Liver (tissue), 9 donors: ENCODE measurements around the gene PLA1A. TPM values are rescaled to one million over a fixed set of nuclear protein-coding genes. Genes with fewer than 3 reads are reported as not detected.

Experiments used
- DNase-seq: peaks from one replicate; pipeline ENCODE4 v3.0.0-alpha.2; 2017; ENCODE audit warnings: low spot score
- H3K27ac ChIP-seq, 2 donors: one replicate each; pipeline ENCODE4 v1.7.0; 2013; ENCODE audit warnings: inconsistent platforms in 2 of 2, low read length in 2 of 2, control low read depth in 1 of 2, low read depth in 1 of 2, mild to moderate bottlenecking in 1 of 2
- H3K27me3 ChIP-seq, 4 donors: one replicate each; pipeline versions ENCODE4 v1.6.1 to v1.7.0; 2013; ENCODE audit warnings: low read length in 3 of 4, inconsistent platforms in 1 of 4, mild to moderate bottlenecking in 1 of 4, moderate library complexity in 1 of 4; ENCODE audit not compliant: control insufficient read depth in 4 of 4, insufficient read depth in 4 of 4
- H3K36me3 ChIP-seq, 4 donors: one replicate each; pipeline versions ENCODE4 v1.6.1 to v1.7.0; 2013; ENCODE audit warnings: low read length in 3 of 4, mild to moderate bottlenecking in 3 of 4, low read depth in 1 of 4, moderate library complexity in 1 of 4; ENCODE audit not compliant: control insufficient read depth in 4 of 4, insufficient read depth in 3 of 4
- H3K4me1 ChIP-seq, 4 donors: one replicate each; pipeline versions ENCODE4 v1.6.1 to v1.7.0; 2013; ENCODE audit warnings: low read length in 3 of 4, mild to moderate bottlenecking in 3 of 4, moderate library complexity in 1 of 4; ENCODE audit not compliant: control insufficient read depth in 4 of 4, insufficient read depth in 4 of 4
- H3K4me3 ChIP-seq, 3 donors: one replicate each; pipeline versions ENCODE4 v1.6.1 to v1.7.0; 2013; ENCODE audit warnings: low read length in 3 of 3, control low read depth in 1 of 3, low read depth in 1 of 3, mild to moderate bottlenecking in 1 of 3
- H3K9ac ChIP-seq, 2 donors: one replicate each; pipeline ENCODE4 v1.7.0; 2013; ENCODE audit warnings: low read length in 2 of 2, mild to moderate bottlenecking in 2 of 2, moderate library complexity in 2 of 2, control low read depth in 1 of 2, low read depth in 1 of 2
- H3K9me3 ChIP-seq, 4 donors: one replicate each; pipeline versions ENCODE4 v1.6.1 to v1.7.0; 2013; ENCODE audit warnings: low read length in 3 of 4; ENCODE audit not compliant: control insufficient read depth in 4 of 4
- EGR1 ChIP-seq, 2 donors: IDR thresholded peaks; 2 replicates each; pipeline ENCODE4 v1.6.1; 2016 to 2018; ENCODE audit warnings: antibody characterized with exemption in 2 of 2, low read depth in 2 of 2
- FOXA1 ChIP-seq: IDR thresholded peaks from 2 replicates; pipeline ENCODE4 v1.6.1; 2016; ENCODE audit warnings: antibody characterized with exemption
- FOXA2 ChIP-seq: IDR thresholded peaks from 2 replicates; pipeline ENCODE4 v1.6.1; 2016; ENCODE audit warnings: antibody characterized with exemption
- GABPA ChIP-seq, 2 donors: IDR thresholded peaks in 1 of 2; conservative IDR thresholded peaks in 1 of 2; 2 replicates each; pipeline ENCODE4 v1.6.1; 2016; ENCODE audit warnings: antibody characterized with exemption in 2 of 2, mild to moderate bottlenecking in 1 of 2, moderate library complexity in 1 of 2
- HNF4A ChIP-seq, 2 donors: conservative IDR thresholded peaks; 2 replicates each; pipeline ENCODE4 v1.6.1; 2016; ENCODE audit warnings: antibody characterized with exemption in 2 of 2, mild to moderate bottlenecking in 2 of 2
- HNF4G ChIP-seq: IDR thresholded peaks from 2 replicates; pipeline ENCODE4 v1.6.1; 2016; ENCODE audit warnings: antibody characterized with exemption
- JUND ChIP-seq, 2 donors: IDR thresholded peaks; 2 replicates each; pipeline ENCODE4 v1.6.1; 2016; ENCODE audit warnings: antibody characterized with exemption in 2 of 2
- NR2F2 ChIP-seq: IDR thresholded peaks from 2 replicates; pipeline ENCODE4 v1.6.1; 2016; ENCODE audit warnings: antibody characterized with exemption
- RAD21 ChIP-seq, 2 donors: IDR thresholded peaks; 2 replicates each; pipeline ENCODE4 v1.6.1; 2016; ENCODE audit warnings: antibody characterized with exemption in 2 of 2, mild to moderate bottlenecking in 2 of 2
- RXRA ChIP-seq, 2 donors: IDR thresholded peaks; 2 replicates each; pipeline ENCODE4 v1.6.1; 2017 to 2018; ENCODE audit warnings: antibody characterized with exemption in 2 of 2, mild to moderate bottlenecking in 1 of 2
- SP1 ChIP-seq: IDR thresholded peaks from 2 replicates; pipeline ENCODE4 v1.6.1; 2018; ENCODE audit warnings: antibody characterized with exemption, mild to moderate bottlenecking
- TAF1 ChIP-seq: conservative IDR thresholded peaks from 2 replicates; pipeline ENCODE4 v1.6.1; 2016; ENCODE audit warnings: antibody characterized with exemption, mild to moderate bottlenecking
- YY1 ChIP-seq: IDR thresholded peaks from 2 replicates; pipeline ENCODE4 v1.6.1; 2016; ENCODE audit warnings: antibody characterized with exemption, mild to moderate bottlenecking
- WGBS: extraction: QIAGEN DNeasy Blood & Tissue Kit; methylation state at CpG from one replicate; pipeline ENCODE4 v1.1.7; 2013; 5-methylcytosine and 5-hydroxymethylcytosine counted together
- polyA plus RNA-seq, 2 donors: library from polyadenylated mRNA; stranded (reverse) in 1 of 2; unstranded in 1 of 2; fragments of 200-250 nt in 1 of 2; fragments of >200 nt in 1 of 2; fragmentation: Nextera tagmentation in 1 of 2; extraction: Ambion mirVana in 1 of 2; gene quantifications; one replicate each; pipeline versions ENCODE4 v1.2.1 to v1.2.3, GENCODE V29; 2013 to 2015
- total RNA-seq, 2 donors: library from RNA; depleted of rRNA; stranded (reverse); fragments of >200 nt; gene quantifications; one replicate each; pipeline ENCODE4 v1.2.3, GENCODE V29; 2014
- TF ChIP-seq, protein P1 (sequence below): IDR thresholded peaks from 2 replicates; pipeline ENCODE4 v1.6.1; 2016; ENCODE audit warnings: antibody characterized with exemption
- TF ChIP-seq, protein P2 (sequence below): IDR thresholded peaks from 2 replicates; pipeline ENCODE4 v1.6.1; 2016; ENCODE audit warnings: antibody characterized with exemption
- TF ChIP-seq, protein P3 (sequence below): IDR thresholded peaks from 2 replicates; pipeline ENCODE4 v1.6.1; 2016; ENCODE audit warnings: antibody characterized with exemption, mild to moderate bottlenecking
- TF ChIP-seq, protein P4 (sequence below): IDR thresholded peaks from 2 replicates; pipeline ENCODE4 v1.6.1; 2016; ENCODE audit warnings: antibody characterized with exemption
- TF ChIP-seq, protein P5 (sequence below): fragments of 150-350 bp; IDR thresholded peaks from 2 replicates; pipeline ENCODE4 v1.5.1; 2017; ENCODE audit warnings: improper control_type of control experiment, low read depth, low read length; ENCODE audit not compliant: missing input control
- donor health status: healthy.
- donor health status: healthy.
- donor health status: healthy.
- donor health status: healthy.
- donor health status: healthy.

Gene PLA1A
- total and polyA plus RNA-seq, 4 donors = 6.0 to 63.9 (median 33.0) TPM

DNA sequence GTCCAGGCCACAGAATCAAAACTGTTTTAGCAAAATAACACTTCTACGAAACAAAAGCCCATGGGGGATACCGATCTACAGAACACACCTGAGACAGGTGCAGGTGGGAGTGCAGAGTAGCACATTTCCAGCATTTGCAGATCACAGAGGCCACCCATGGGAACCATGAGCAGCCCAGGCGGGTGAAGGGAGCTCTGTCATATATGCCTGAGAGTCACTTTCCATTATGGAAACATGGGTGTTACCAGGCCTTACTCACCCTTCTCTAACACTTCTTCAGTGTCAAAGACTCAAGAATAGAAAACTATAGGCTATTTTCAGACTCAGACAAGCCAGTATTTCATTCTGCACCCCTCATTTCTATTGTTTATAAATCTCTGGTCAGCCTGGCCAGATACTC lies 3.5 kb downstream of the PLA1A start:
- no peaks in the 10 kb centered on the region for H3K27me3 ChIP-seq
- WGBS = 96% methylated on average over 3 of the region's 3 CpGs
- no peak overlapping the region for H3K27ac ChIP-seq
- H3K36me3 ChIP-seq = no peaks in the 10 kb centered on the region
- H3K4me1 ChIP-seq = peaks cover 2 to 34% (median 21%) of the 10 kb centered on the region in 4 donors
- no peak overlapping the region for H3K9ac ChIP-seq
- no peak for DNase-seq
- TF ChIP-seq SP1 (no peak), JUND (IDR thresholded peaks at IDR 0.05) (no peak), YY1 (no peak), EGR1 (IDR thresholded peaks at IDR 0.05; ENCODE audit: low read depth in 2 of 2) (no peak)
- TF ChIP-seq, protein P1, sequence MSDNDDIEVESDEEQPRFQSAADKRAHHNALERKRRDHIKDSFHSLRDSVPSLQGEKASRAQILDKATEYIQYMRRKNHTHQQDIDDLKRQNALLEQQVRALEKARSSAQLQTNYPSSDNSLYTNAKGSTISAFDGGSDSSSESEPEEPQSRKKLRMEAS = no peak
- H3K4me3 ChIP-seq = no peak overlapping the region
- no peaks in the 10 kb centered on the region for H3K9me3 ChIP-seq

DNA sequence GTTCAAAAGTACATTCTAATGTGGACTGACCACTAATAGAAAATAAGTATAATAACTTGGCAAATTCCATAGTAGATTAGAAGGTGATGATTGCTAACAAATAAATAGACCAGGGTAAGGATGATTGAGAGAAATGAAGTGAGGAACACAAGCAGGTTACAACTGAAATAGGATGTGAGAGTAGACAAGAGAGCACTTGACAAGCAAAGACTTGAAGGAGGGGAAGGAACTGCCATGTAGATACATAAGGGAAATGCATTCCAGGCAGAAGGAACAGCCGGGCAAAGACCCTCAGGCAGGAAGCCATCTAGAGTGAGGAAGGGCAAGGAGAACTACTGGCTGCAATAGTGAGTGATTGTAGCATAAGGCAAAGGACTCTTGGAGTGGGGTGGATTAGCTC lies 5.0 kb downstream of the PLA1A start:
- H3K27ac ChIP-seq = no peak overlapping the region
- 79% methylated on average over 1 of the region's 1 CpG for WGBS
- H3K9me3 ChIP-seq = no peaks in the 10 kb centered on the region
- no peak for TF ChIP-seq HNF4G
- TF ChIP-seq JUND (IDR thresholded peaks at IDR 0.05) = no peak
- TF ChIP-seq, protein P2, sequence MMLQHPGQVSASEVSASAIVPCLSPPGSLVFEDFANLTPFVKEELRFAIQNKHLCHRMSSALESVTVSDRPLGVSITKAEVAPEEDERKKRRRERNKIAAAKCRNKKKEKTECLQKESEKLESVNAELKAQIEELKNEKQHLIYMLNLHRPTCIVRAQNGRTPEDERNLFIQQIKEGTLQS = no peak
- TF ChIP-seq YY1 = no peak
- TF ChIP-seq FOXA2 = no peak
- no peak for TF ChIP-seq SP1
- no peak for TF ChIP-seq RXRA (IDR thresholded peaks at IDR 0.05)
- TF ChIP-seq, protein P1 = no peak
- no peak for TF ChIP-seq RAD21 (IDR thresholded peaks at IDR 0.05)
- TF ChIP-seq TAF1 = no peak
- TF ChIP-seq NR2F2 = no peak
- TF ChIP-seq, protein P3, sequence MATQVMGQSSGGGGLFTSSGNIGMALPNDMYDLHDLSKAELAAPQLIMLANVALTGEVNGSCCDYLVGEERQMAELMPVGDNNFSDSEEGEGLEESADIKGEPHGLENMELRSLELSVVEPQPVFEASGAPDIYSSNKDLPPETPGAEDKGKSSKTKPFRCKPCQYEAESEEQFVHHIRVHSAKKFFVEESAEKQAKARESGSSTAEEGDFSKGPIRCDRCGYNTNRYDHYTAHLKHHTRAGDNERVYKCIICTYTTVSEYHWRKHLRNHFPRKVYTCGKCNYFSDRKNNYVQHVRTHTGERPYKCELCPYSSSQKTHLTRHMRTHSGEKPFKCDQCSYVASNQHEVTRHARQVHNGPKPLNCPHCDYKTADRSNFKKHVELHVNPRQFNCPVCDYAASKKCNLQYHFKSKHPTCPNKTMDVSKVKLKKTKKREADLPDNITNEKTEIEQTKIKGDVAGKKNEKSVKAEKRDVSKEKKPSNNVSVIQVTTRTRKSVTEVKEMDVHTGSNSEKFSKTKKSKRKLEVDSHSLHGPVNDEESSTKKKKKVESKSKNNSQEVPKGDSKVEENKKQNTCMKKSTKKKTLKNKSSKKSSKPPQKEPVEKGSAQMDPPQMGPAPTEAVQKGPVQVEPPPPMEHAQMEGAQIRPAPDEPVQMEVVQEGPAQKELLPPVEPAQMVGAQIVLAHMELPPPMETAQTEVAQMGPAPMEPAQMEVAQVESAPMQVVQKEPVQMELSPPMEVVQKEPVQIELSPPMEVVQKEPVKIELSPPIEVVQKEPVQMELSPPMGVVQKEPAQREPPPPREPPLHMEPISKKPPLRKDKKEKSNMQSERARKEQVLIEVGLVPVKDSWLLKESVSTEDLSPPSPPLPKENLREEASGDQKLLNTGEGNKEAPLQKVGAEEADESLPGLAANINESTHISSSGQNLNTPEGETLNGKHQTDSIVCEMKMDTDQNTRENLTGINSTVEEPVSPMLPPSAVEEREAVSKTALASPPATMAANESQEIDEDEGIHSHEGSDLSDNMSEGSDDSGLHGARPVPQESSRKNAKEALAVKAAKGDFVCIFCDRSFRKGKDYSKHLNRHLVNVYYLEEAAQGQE = no peak
- no peak for TF ChIP-seq HNF4A (conservative IDR thresholded peaks at IDR 0.05)
- TF ChIP-seq, protein P4, sequence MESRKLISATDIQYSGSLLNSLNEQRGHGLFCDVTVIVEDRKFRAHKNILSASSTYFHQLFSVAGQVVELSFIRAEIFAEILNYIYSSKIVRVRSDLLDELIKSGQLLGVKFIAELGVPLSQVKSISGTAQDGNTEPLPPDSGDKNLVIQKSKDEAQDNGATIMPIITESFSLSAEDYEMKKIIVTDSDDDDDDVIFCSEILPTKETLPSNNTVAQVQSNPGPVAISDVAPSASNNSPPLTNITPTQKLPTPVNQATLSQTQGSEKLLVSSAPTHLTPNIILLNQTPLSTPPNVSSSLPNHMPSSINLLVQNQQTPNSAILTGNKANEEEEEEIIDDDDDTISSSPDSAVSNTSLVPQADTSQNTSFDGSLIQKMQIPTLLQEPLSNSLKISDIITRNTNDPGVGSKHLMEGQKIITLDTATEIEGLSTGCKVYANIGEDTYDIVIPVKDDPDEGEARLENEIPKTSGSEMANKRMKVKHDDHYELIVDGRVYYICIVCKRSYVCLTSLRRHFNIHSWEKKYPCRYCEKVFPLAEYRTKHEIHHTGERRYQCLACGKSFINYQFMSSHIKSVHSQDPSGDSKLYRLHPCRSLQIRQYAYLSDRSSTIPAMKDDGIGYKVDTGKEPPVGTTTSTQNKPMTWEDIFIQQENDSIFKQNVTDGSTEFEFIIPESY = no peak
- TF ChIP-seq FOXA1 = no peak
- TF ChIP-seq, protein P5, sequence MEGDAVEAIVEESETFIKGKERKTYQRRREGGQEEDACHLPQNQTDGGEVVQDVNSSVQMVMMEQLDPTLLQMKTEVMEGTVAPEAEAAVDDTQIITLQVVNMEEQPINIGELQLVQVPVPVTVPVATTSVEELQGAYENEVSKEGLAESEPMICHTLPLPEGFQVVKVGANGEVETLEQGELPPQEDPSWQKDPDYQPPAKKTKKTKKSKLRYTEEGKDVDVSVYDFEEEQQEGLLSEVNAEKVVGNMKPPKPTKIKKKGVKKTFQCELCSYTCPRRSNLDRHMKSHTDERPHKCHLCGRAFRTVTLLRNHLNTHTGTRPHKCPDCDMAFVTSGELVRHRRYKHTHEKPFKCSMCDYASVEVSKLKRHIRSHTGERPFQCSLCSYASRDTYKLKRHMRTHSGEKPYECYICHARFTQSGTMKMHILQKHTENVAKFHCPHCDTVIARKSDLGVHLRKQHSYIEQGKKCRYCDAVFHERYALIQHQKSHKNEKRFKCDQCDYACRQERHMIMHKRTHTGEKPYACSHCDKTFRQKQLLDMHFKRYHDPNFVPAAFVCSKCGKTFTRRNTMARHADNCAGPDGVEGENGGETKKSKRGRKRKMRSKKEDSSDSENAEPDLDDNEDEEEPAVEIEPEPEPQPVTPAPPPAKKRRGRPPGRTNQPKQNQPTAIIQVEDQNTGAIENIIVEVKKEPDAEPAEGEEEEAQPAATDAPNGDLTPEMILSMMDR = no peak
- no peak for TF ChIP-seq GABPA (IDR thresholded peaks at IDR 0.05 in 1 of 2, conservative IDR thresholded peaks at IDR 0.05 in 1 of 2)
- no peak for TF ChIP-seq EGR1 (IDR thresholded peaks at IDR 0.05; ENCODE audit: low read depth in 2 of 2)
- H3K36me3 ChIP-seq = peaks cover 0 to 6% (median 0%) of the 10 kb centered on the region in 4 donors
- no peak overlapping the region for H3K4me3 ChIP-seq
- H3K4me1 ChIP-seq = peaks cover 0 to 22% (median 13%) of the 10 kb centered on the region in 4 donors
- no peaks in the 10 kb centered on the region for H3K27me3 ChIP-seq
- H3K9ac ChIP-seq = no peak overlapping the region
- DNase-seq = no peak
